Heart left ventricle (tissue), 16 donors: ENCODE measurements around the gene SUPT6H. TPM values are rescaled to one million over a fixed set of nuclear protein-coding genes. Genes with fewer than 3 reads are reported as not detected.

ENCODE experiments used
- ATAC-seq, 4 donors: fragments of 200-7000 bp; cut with Tn5 transposase; one replicate each; pipeline ENCODE4 v1.9.1; 2020 to 2022; ENCODE audit warnings: moderate library complexity in 4 of 4, mild to moderate bottlenecking in 3 of 4, moderate number of reproducible peaks in 1 of 4
- DNase-seq, 5 donors: peaks; one replicate each; pipeline ENCODE4 v3.0.0-alpha.2; 2020
- H3K27ac ChIP-seq, 12 donors: fragments of 200-600 bp; sonication (generic) in 4 of 12; one replicate each; pipeline versions ENCODE4 v1.5.0 to v1.8.0; 2016 to 2022; ENCODE audit warnings: mild to moderate bottlenecking in 2 of 12
- H3K27me3 ChIP-seq, 9 donors: fragments of 200-600 bp; sonication (generic) in 2 of 9; one replicate each; pipeline versions ENCODE4 v1.5.1 to v1.8.0; 2016 to 2022; ENCODE audit warnings: mild to moderate bottlenecking in 3 of 9
- H3K36me3 ChIP-seq, 9 donors: fragments of 200-600 bp; sonication (generic) in 2 of 9; one replicate each; pipeline versions ENCODE4 v1.5.0 to v1.8.0; 2018 to 2022; ENCODE audit warnings: mild to moderate bottlenecking in 2 of 9
- H3K4me1 ChIP-seq, 12 donors: fragments of 200-600 bp; sonication (generic) in 4 of 12; one replicate each; pipeline versions ENCODE4 v1.5.0 to v1.8.0; 2016 to 2022; ENCODE audit warnings: mild to moderate bottlenecking in 3 of 12
- H3K4me3 ChIP-seq, 12 donors: fragments of 200-600 bp; sonication (generic) in 4 of 12; one replicate each; pipeline versions ENCODE4 v1.5.0 to v1.8.0; 2017 to 2022; ENCODE audit warnings: mild to moderate bottlenecking in 9 of 12, moderate library complexity in 4 of 12
- H3K9me3 ChIP-seq, 12 donors: fragments of 200-600 bp; sonication (generic) in 4 of 12; one replicate each; pipeline versions ENCODE4 v1.5.0 to v1.8.0; 2016 to 2022; ENCODE audit warnings: mild to moderate bottlenecking in 1 of 12
- CTCF ChIP-seq, 12 donors: fragments of 200-600 bp; sonication (generic) in 4 of 12; IDR thresholded peaks; one replicate each; pipeline versions ENCODE4 v1.5.0 to v1.8.0; 2018 to 2022; ENCODE audit warnings: antibody characterized with exemption in 12 of 12, mild to moderate bottlenecking in 5 of 12
- POLR2A ChIP-seq, 2 donors: fragments of 450-650 bp; IDR thresholded peaks; one replicate each; pipeline ENCODE4 v1.6.1; 2017; ENCODE audit warnings: antibody characterized with exemption in 2 of 2, mild to moderate bottlenecking in 2 of 2, moderate library complexity in 2 of 2
- WGBS, 4 donors: extraction: QIAGEN DNeasy Blood & Tissue Kit in 2 of 4; methylation state at CpG; one replicate each; pipeline versions ENCODE4 v1.1.5 to v1.1.7; 2013 to 2018; 5-methylcytosine and 5-hydroxymethylcytosine counted together
- intact Hi-C, 10 donors: fragments of 100-400 bp; cut with DNase I; formaldehyde crosslinking; loops; one replicate each; pipeline versions ENCODE4 v1.11.1 to v1.14.2; 2022
- polyA plus RNA-seq, 2 donors: library from polyadenylated mRNA; stranded (reverse); fragments of 200-250 nt; gene quantifications; one replicate each; pipeline ENCODE4 v1.2.3, GENCODE V29; 2013
- total RNA-seq, 9 donors: library from RNA; depleted of rRNA in 2 of 9; stranded (reverse); fragments of >200 nt in 2 of 9; fragmentation: NEBNext Ultra II Directional in 3 of 9; extraction: Animal tissue kit (Norgen Biotek cat#: 25700) in 3 of 9; gene quantifications; one replicate each; pipeline versions ENCODE4 v1.1.0 to v1.2.4, GENCODE V29; 2016 to 2023
- donor health status: ischemic (EF 13 %, LVEDD 7.1; RV severe dilation, severe dysfunction).
- donor health status: healthy with polysubstance abuse.
- donor health status: DM: no; HTN: yes; CAD: no.
- donor health status: DM: no; HTN: no; CAD: no.
- donor health status: ischemic (EF 25% LVEDD 6.9; RV normal size, moderate dysfunction).
- donor health status: ischemic (EF 25% LVEDD 5.7; RV mildly dilated, moderate dysfunction).
- donor health status: healthy.
- donor health status: DM: yes; HTN: yes; CAD: no.
- donor health status: ischemic (EF 35%, LVEDD 5.7; RV mildly dilated, moderate dysfunction).
- donor health status: nonischemic (EF 11% LVEDD 7.7; RV severe dilation, severe dysfunction).
- donor health status: DM: yes; HTN: yes; CAD: no.
- donor health status: PGD.
- donor health status: ischemic (EF 29% LVEDD 5.4; RV normal size, mild dysfunction).
- donor health status: nonischemic (EF 23%, LVEDD 6.1; RV moderate dilation, normal function).

The SUPT6H gene
- total and polyA plus RNA-seq, 11 donors: 31.7 to 91.6 (median 43.5) TPM

GRCh38 chr17:28740406-28741357 is 78.7 kb downstream of the SUPT6H start:
- WGBS, 4 donors: 85 to 89% (median 87%) methylated on average over 6 to 10 of the region's 10 CpGs

GRCh38 chr17:28741358-28742349 is 79.6 kb downstream of the SUPT6H start:
- Histone ChIP-seq H3K27ac (no peak overlapping the region), H3K27me3 (no peaks in the 10 kb centered on the region), H3K4me1 (peaks cover 0 to 48% (median 30%) of the 10 kb centered on the region in 12 donors), H3K9me3 (no peaks in the 10 kb centered on the region), H3K4me3 (no peak overlapping the region), H3K36me3 (no peaks in the 10 kb centered on the region)
- no peak for TF ChIP-seq CTCF (IDR thresholded peaks at IDR 0.05)
- no peak for TF ChIP-seq POLR2A (IDR thresholded peaks at IDR 0.05)
- ATAC-seq: no peak
- 78 to 84% (median 81%) methylated on average over 18 to 19 of the region's 19 CpGs for WGBS, 4 donors
- intact Hi-C loops: loop anchor here in 2 of 10 donors (2.0 kb wide), 1 partner anchor 13 kb away; the partner anchor contains the start of gene NEK8 (in 2 of the 2)
- DNase-seq: peak in 1 of 5 donors; percentile 25

More at GRCh38 chr17:28740406-28741357, 78.7 kb downstream of the SUPT6H start:
- no peak for TF ChIP-seq CTCF (IDR thresholded peaks at IDR 0.05)
- no peak for TF ChIP-seq POLR2A (IDR thresholded peaks at IDR 0.05)
- no peak for ATAC-seq
- Histone ChIP-seq H3K4me3 (no peak overlapping the region), H3K4me1 (peaks cover 0 to 38% (median 21%) of the 10 kb centered on the region in 12 donors), H3K27ac (no peak overlapping the region), H3K36me3 (no peaks in the 10 kb centered on the region), H3K9me3 (no peaks in the 10 kb centered on the region), H3K27me3 (no peaks in the 10 kb centered on the region)
- intact Hi-C loops: no loop called here
- peak in 1 of 5 donors; percentile 19 for DNase-seq

DNA sequence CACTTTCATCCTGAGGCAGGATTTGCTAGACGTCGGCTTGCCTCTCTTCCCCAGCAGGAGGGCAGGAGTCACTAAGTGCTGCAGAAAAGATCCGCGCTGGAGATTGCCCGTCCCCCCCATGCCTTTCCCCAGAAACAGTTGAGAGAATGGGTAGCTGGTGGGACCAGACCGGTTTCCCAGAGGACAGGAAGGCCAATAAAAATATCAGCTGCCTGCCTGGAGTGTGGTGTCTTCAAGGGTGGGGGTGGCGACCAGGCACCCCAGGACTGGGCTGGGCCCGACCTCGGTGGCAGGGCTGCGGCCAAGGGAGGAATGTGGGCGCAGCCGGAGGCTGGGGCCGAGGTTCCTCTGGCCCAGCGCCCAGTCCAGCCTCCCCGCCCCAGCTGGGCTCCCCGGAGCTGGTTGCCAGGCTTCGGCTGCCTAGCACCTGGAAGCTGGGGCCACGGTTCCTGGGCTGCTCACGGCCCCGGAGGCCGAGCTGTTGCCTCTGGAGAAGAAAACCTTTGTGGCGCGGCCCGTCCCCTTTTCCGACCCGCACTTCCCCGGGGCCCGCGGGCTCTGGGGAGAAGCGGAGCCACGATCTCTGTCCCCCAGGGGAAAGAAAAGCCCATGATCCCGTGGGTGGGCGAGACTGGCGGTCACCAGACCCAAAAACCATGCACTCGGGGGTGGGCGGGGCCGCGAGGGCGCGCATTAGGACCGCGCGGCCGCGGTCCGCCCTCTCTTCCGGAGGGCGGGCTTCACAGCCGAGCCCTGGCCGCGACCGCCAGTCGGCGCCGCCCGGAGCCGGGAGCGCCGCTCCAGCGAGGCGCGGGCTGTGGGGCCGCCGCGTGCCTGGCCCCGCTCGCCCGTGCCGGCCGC is 81.5 kb downstream of the SUPT6H start, which contains the start of gene TRAF4:
Gene TRAF4 (plus strand): TSS at position 769 of the 861 bp plus-strand sequence. CDS start 102 bp downstream, outside the sequence.
- DNase-seq (peak; percentile 79 to 89 (median 84)), ATAC-seq (peak; percentile 83 to 91 (median 87))
- intact Hi-C loops: loop anchor here in 4 of 10 donors (2.0 kb wide), 1 partner anchor 15 kb away; the partner anchor contains the start of gene NEK8 (in 4 of the 4)
- Histone ChIP-seq H3K27me3 (no peaks in the 10 kb centered on the region), H3K27ac (peak within 1 kb of the TSS; percentile 55 to 88 (median 86)), H3K9me3 (no peaks in the 10 kb centered on the region), H3K4me3 (peak within 1 kb of the TSS; percentile 56 to 89 (median 76)), H3K4me1 (peaks cover 0 to 57% (median 32%) of the 10 kb centered on the region in 12 donors), H3K36me3 (peaks cover 0 to 11% (median 0%) of the 10 kb centered on the region in 9 donors)
- WGBS, 4 donors: 1 to 6% (median 2%) methylated on average over 27 to 70 of the region's 70 CpGs
- peak in 6 of 12 donors; percentile 14 to 42 (median 34) for TF ChIP-seq CTCF (IDR thresholded peaks at IDR 0.05)
- peak in 1 of 2 donors; percentile 67 for TF ChIP-seq POLR2A (IDR thresholded peaks at IDR 0.05)
